ENCODE results near the gene ZNF532. TPM values are rescaled to one million over a fixed set of nuclear protein-coding genes. Genes with fewer than 3 reads are reported as not detected.

Gene ZNF532
- total and polyA plus RNA-seq, 9 of the 15 experiments (the other 6 are each of a cell fraction or from before 2014, with no cell fraction given): 0.42 TPM; not detected in 8

DNA sequence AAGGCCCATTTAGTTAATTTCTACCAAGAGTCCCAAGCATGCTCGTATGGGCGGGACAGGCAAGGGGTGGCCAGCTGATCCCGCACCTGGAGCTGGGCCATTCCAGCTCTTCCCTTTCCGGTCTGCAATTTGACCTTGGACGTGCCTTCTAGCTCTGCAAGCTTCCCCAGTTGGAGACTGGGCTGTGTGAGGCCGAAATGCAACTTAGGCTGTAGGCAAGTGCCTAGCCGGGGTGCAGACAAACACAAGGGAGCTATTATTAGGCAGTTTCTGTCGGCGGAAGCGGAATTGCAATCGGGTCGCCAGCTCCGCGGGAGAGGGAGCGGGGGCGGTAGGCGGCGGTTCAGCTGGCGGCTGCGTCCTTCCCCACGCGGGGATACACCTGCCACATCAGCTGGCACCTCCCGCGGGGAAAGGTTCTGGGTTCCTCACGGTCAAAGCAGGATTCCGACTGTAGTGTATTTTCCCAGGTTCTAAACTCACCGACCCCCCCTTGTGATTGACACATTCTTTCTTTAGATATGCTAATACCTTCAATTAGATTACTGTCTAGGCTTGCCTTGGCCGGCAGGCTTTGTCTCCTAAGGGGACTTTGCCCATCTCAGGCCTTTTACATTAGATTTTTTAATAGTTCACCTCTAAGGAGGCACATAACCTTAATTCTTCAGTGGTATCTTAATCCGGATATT is 17.1 kb upstream of the ZNF532 start (continued):
- TF ChIP-seq ZHX1 (conservative IDR thresholded peaks at IDR 0.05; ENCODE audit: low read length) (no peak), SNIP1 (IDR thresholded peaks at IDR 0.05; ENCODE audit: low read depth) (no peak), ERF (CRISPR knock-in tag; IDR thresholded peaks at IDR 0.05) (no peak), NBN (IDR thresholded peaks at IDR 0.05; ENCODE audit: low read depth) (no peak), MCM3 (IDR thresholded peaks at IDR 0.05) (no peak), POLR3A (IDR thresholded peaks at IDR 0.05; ENCODE audit: borderline replicate concordance, extremely low read depth, insufficient read depth, insufficient read length) (no peak), CBX5 (IDR thresholded peaks at IDR 0.05; ENCODE audit: borderline replicate concordance, low read depth) (no peak), FOXP1 (CRISPR knock-in tag; IDR thresholded peaks at IDR 0.05) (no peak)

DNA sequence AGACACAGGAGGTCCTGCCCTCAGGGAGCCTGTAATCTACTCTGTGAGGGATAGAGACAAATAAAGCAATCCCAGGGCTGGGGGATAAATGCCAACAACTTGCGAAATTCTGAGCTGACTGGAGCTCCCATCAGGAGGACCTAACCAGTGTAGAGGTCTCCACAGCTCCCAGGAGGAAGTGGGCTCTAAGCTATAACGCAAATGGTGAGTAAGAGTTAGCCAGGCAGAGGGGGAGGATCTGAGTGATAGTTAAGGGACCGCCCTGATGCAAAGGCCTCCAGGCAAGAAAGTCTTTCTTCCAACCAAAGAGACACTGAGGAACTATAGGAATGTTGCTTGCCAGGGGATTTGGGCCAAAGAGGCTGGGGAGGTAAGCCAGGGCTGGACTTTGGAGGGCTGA is 16.0 kb upstream of the ZNF532 start:
- H3K9me3 ChIP-seq (replicated peaks; ENCODE audit: control insufficient read depth, insufficient read depth, low read depth, low read length): no peaks in the 10 kb centered on the region
- no peaks in the 10 kb centered on the region for H3K79me2 ChIP-seq (ENCODE audit: control insufficient read depth, insufficient read depth, low read length)
- H3K4me3 ChIP-seq: no peak overlapping the region
- no peaks in the 10 kb centered on the region for H3K4me1 ChIP-seq (replicated peaks in 1 of 2; ENCODE audit: control insufficient read depth in 2 of 2, insufficient read depth in 2 of 2, low read length in 2 of 2)
- H2AFZ ChIP-seq (ENCODE audit: low read depth, low read length): no peak overlapping the region
- in situ Hi-C loops (cut with MboI) (no loop called here), intact Hi-C loops (cut with micrococcal nuclease) (no loop called here)
- no peak overlapping the region for H3K9ac ChIP-seq (ENCODE audit: insufficient read depth in 1 of 2, low read depth in 2 of 2, low read length in 2 of 2)
- no peak for DNase-seq (ENCODE audit: extremely low read depth in 1 of 4, low spot score in 3 of 4)
- H3K4me2 ChIP-seq (ENCODE audit: insufficient read depth, low read length): no peak overlapping the region
- H3K9me1 ChIP-seq (ENCODE audit: control insufficient read depth, insufficient read depth, low read length): no peaks in the 10 kb centered on the region
- no peak overlapping the region for H3K27ac ChIP-seq (ENCODE audit: extremely low read depth, low read depth, low read length)
- TF ChIP-seq PTRF (tag; IDR thresholded peaks at IDR 0.05) (no peak), LCOR (CRISPR knock-in tag; IDR thresholded peaks at IDR 0.05) (no peak), CHCHD3 (CRISPR knock-in tag; IDR thresholded peaks at IDR 0.05) (no peak), SNIP1 (IDR thresholded peaks at IDR 0.05; ENCODE audit: low read depth) (no peak), KLF16 (IDR thresholded peaks at IDR 0.05) (no peak), MTA3 (IDR thresholded peaks at IDR 0.05; ENCODE audit: borderline replicate concordance) (no peak), HDAC6 (IDR thresholded peaks at IDR 0.05; ENCODE audit: low read depth, low read length) (no peak), HOXB6 (CRISPR knock-in tag; IDR thresholded peaks at IDR 0.05; ENCODE audit: borderline replicate concordance) (no peak), U2AF1 (optimal IDR thresholded peaks at IDR 0.05; ENCODE audit: low read depth, low read length) (no peak)
- TF ChIP-seq, protein P1, sequence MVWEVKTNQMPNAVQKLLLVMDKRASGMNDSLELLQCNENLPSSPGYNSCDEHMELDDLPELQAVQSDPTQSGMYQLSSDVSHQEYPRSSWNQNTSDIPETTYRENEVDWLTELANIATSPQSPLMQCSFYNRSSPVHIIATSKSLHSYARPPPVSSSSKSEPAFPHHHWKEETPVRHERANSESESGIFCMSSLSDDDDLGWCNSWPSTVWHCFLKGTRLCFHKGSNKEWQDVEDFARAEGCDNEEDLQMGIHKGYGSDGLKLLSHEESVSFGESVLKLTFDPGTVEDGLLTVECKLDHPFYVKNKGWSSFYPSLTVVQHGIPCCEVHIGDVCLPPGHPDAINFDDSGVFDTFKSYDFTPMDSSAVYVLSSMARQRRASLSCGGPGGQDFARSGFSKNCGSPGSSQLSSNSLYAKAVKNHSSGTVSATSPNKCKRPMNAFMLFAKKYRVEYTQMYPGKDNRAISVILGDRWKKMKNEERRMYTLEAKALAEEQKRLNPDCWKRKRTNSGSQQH (CRISPR knock-in tag; IDR thresholded peaks at IDR 0.05): no peak
- FAIRE-seq: no peak
- ChIA-PET POLR2A (no interaction called here), CTCF (ENCODE audit: low intra/inter-chr PET ratio) (no interaction called here)
- 0% methylated on average over 3 of the region's 3 CpGs for WGBS (ENCODE audit: insufficient coverage, low coverage, missing lambda C conversion rate)
- no peak for ATAC-seq
- no peaks in the 10 kb centered on the region for H4K20me1 ChIP-seq (replicated peaks; ENCODE audit: control insufficient read depth, insufficient read depth, low read length)
- no peaks in the 10 kb centered on the region for H3K36me3 ChIP-seq (ENCODE audit: control insufficient read depth, insufficient read depth, low read length)
- no TSS peak for BruUV-seq (replicated peaks)
- H3K27me3 ChIP-seq (ENCODE audit: control insufficient read depth in 2 of 2, insufficient read depth in 2 of 2, low read length in 2 of 2): peaks cover 0 to 14% of the 10 kb centered on the region in 2 experiments; a peak in 3 of 5 replicates
